Aortic smooth muscle cell (primary cell): ENCODE measurements around the gene CXorf51A. TPM values are rescaled to one million over a fixed set of nuclear protein-coding genes. Genes with fewer than 3 reads are reported as not detected.

ENCODE experiments used
- total RNA-seq: library from RNA; depleted of rRNA; stranded (reverse); fragments of >200 nt; gene quantifications from 2 replicates; pipeline ENCODE4 v1.2.3, GENCODE V29; 2014

The CXorf51A gene
- total RNA-seq, result not detected in 2 replicates

GRCh38 chrX:146814644-146815043, at the start of gene CXorf51A:
Gene CXorf51A, minus strand, starts transcription at chrX:146814744. Its CDS starts 21 bp downstream, at chrX:146814723.

GRCh38 chrX:146809471-146809870, 5.1 kb downstream of the CXorf51A start, which contains the start of gene CXorf51B:
Gene CXorf51B, plus strand, starts transcription at chrX:146809771. Its CDS starts 21 bp downstream, at chrX:146809792.

Other genes starting within 250 kb of the CXorf51A start
- not detected in 2 replicates for gene CXorf51B, start 5.0 kb downstream of the CXorf51A start, total RNA-seq